ENCODE results near the gene EPM2AIP1. TPM values are rescaled to one million over a fixed set of nuclear protein-coding genes. Genes with fewer than 3 reads are reported as not detected.

EPM2AIP1 gene
- total and polyA plus RNA-seq, 3 experiments from 2014 or later = 7.1 to 16.0 (median 14.8) TPM

Other genes starting within 250 kb of the EPM2AIP1 start
- not detected for gene DCLK3, start 228.6 kb downstream of the EPM2AIP1 start, total RNA-seq
- not detected for gene DCLK3, start 228.6 kb downstream of the EPM2AIP1 start, polyA plus RNA-seq
- gene TRANK1, start 48.1 kb downstream of the EPM2AIP1 start, total RNA-seq = 10 to 100 TPM; 12.7 to 16.2 TPM
- 33.2 TPM for gene TRANK1, start 48.1 kb downstream of the EPM2AIP1 start, polyA plus RNA-seq
- 10 to 100 TPM; 66.4 to 73.2 TPM for gene MLH1, start 387 bp upstream of the EPM2AIP1 start, total RNA-seq
- gene MLH1, start 387 bp upstream of the EPM2AIP1 start, polyA plus RNA-seq = 19.5 TPM
- gene LRRFIP2, start 181.5 kb upstream of the EPM2AIP1 start, total RNA-seq = 10 to 100 TPM; 34.1 to 34.3 TPM
- 21.9 TPM for gene LRRFIP2, start 181.5 kb upstream of the EPM2AIP1 start, polyA plus RNA-seq

Measured in CD8-positive, alpha-beta memory T cell (primary cell).